HT-29 (cell line): Measurements from ENCODE around the gene UTP25. TPM values are rescaled to one million over a fixed set of nuclear protein-coding genes. Genes with fewer than 3 reads are reported as not detected.
A peak's percentile ranks its signal among the peaks of the same experiment; 100 is the strongest.
"Not testable (repeated sequence)": the region's sequence is repeated elsewhere in the genome, so short reads cannot be mapped to it uniquely, and the experiment has no call there.

Source experiments
- DNase-seq: peaks from one replicate; pipeline ENCODE4 v3.0.0-alpha.2; 2015; ENCODE audit warnings: low spot score
- total RNA-seq: library from RNA; depleted of rRNA; stranded (reverse); fragments of >200 nt; shearing (Covaris generic); gene quantifications from 2 replicates; pipeline ENCODE4 v1.2.3, GENCODE V29; 2014

The UTP25 gene
- total RNA-seq, 1 experiment from 2014 or later: 7.2 TPM

DNA sequence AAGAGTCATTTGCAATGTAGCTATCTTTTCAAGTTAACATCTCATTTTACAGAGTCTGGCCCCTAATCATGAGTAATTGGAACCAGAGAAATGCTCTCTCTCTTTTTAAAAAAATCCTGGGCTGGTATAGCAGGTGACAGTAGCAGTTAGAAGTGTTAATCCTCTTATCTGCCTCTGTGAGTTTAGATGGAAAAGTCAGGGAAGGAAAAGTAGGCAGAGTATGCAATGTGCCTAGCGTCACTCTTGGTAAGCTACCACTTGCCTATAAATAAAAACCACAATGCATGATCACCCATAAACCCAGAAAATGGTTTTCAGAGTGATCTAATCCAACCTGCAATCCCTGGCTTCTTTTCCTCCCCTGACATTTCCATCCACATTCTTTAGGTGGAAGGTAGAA, 43.2 kb downstream of the UTP25 start:
- no peak for DNase-seq

DNA sequence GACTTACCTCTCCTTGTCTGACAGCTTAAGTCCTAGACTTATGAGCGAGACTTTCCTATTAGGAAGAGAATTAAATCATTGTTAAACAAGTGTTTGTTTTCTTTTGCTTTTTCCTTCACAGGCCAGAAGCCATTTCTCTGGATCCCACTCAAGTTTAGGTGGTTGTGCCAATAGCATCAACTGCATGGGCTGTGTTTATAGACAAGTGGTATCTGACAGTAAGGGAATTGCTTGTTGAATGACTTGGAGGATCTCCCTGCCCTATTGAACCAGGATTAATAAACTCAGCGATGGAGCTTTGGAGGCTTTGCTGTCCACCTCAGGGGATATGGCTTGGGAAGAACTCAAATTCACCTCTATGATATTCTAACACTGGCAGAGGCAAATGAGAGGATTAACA, 43.7 kb downstream of the UTP25 start:
- no peak for DNase-seq

DNA sequence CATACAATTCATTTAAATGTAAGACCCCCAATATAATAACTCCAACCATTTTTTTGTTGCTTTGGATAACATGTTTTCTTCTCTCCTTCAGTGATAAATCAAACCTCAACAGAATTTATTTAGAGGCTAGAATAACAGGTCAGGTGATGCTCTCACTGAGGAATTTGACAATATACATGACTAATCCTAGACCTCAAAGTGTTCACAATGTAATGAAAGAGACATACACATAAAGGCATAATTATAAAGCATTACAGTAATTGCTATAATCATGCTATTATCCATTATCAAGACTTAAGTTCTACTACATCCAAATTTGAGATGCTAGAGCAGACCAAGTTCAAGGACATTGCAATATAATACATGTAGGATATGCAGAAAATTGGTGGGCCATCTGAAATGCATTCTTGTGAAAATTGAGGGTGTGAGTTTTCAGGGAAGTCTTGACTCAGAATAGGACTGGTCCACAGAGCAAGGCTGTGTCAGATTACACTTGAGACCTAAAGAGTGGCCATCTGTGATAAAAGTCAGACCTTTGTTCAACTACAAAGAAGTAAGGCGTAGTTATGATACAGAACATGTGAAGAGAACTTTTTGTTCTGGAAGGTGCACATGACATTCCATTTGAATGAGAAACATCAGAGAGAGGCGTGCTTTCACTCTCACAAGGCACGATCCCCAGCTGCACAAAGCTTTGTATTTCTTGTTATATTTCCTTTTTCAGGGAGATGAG, 45.5 kb downstream of the UTP25 start:
- no peak for DNase-seq

DNA sequence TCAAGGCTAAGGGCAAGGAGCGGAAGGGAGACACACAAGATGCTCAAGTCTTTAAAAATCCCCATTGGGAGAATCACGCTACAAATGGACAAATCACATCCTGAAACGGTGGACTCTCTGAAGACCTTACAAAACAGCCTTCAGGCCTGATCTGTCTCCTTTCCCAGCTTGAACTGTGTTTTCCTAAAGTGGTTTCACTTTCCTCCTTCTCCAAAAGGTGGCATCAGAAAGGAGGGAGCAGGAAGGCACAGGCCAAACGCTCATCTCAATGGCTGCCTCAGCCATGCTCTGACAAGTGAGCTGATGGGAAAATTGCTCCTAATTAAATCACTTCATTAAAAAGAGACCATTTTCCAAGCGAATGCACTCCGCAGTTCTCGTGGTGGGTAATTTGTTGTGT, 47.7 kb downstream of the UTP25 start:
- DNase-seq: peak; percentile 42

DNA sequence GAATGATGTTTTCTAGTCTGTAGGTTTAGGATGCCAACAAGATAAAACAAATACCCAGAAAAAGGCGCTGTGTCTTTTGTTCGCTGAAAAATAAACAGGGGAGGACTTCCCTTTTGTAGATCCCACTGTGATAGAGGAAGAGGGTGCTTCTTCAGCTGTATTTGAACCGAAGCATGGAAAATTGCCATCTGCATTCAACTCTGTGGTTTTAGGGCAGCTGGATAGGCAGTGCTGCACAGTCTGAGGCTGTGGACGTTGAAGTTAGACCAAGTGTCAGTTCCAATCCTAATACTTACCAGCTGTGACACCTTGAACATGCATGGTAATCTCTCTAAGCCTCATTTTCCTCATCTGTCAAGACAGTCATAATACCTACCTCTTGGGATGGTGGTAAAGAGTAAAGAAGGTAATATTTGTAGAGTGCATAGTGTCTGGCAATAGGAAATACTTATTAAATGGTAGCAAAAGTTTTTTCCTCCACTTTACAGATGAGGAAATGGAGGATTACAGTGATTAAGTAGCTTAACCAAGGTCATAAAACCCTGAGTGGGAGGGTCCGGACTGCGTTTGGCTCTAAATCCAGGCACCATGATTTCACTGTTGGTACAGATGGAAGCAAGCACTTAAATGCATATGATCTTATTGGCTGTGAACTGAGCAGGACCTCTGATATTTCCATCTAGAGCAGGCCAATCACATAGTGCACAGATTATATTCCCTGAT, 48.5 kb downstream of the UTP25 start:
- DNase-seq: no peak

DNA sequence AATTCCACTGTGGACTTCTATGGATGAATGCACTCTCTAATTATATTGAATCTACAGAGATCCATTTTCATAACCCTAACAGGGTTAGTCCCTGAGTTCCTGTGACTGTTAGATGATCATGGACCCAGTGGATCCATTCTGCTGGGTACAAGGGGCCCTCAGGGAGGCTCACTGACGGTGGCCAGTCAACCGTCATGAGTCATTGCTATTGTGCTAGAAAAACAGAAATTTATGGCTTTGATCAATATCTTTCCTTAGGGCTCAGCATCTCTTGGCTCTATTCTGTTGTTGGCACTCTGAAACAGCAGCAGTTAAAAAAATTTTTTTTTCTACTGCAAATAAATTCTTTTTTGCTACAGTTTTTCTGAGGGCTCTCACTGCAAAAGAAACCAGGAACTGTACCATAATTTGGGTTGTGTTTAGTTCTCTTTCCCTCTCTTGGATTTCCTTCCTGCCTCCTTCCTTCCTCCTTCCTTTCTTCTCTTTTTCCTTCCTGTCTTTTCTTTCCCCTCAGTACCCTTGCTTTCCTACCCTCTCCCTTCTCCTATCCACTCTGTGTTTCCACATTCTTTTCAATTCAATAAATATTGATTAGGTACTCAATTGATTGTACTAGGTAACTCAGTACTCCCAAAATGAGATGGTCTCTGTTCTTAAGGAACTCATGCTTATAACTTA, 49.5 kb downstream of the UTP25 start:
- DNase-seq: no peak

DNA sequence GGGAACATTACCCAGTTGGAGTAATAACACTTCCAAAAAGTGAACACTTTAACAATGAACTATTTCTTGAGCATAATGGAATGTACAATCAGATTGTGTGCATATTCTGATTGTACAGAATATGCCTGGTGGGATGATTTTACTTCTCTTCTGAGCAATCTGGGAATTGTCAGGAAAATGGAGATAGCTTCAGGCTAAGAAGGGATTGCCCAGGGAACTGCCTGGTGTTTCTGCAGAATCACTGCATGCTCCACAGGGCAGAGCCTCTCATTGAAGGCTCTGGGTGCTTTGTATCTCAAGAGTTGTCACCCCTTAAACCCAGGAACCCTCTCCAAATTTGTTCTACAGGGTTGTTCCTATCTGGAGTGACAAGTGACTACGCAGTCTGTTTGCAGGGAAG, 51.2 kb downstream of the UTP25 start:
- no peak for DNase-seq

DNA sequence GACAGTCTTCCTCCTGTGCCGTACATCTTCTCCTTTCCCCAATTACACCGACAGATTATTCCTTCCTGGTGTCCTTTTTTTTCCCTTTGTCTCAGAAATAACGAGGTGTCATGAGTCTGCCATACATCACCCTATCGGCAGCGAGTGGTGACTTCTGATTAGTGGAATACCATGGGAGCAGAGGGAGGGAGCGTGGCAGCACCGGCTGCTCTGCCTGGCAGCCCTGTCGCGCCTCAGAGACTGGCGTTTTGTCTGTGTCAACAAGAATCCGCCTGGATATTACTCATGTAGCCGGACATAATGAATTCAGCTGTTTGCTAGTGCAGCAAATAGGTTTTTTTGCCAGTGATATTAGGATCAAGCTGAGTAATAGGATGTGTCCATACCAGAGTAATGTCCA, 51.8 kb downstream of the UTP25 start:
- peak; percentile 19 for DNase-seq

DNA sequence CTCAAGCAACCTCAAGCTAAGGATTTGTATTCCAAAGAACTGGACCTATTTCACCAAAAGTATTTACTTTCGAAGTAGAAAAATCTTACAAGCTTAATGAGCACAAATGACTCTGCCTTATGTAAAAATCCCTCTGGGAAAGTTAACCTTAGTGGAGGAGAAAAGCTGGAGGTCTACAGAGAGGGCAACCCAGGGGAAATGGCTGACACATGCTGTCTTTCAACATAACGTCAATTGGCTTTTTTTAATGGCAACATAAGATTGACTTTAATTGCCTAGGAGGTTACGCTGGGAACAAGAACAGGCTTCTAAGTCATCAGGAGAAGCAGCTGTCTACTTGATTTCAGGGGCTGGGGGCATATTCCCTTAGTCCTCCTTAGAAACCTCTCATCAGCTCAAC, 52.3 kb downstream of the UTP25 start:
- no peak for DNase-seq

DNA sequence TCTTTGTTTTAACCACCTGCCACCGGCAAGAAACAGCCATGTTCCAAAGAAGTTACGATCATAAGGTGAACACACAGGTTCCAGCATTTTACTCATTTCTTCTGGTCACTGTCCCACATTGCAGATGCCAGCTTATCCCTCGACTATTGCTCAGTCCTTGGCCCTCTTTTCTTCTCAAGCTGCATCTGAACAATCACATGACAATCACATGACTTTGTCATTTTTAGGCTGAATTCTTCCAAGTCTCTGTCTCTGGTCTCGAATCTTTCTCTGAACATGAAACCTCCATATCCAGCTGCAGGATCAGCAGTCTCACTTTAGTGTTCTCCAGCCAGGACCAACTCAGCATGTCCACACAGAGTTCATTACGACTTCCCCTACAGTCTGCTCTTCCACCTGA, 53.8 kb downstream of the UTP25 start:
- no peak for DNase-seq

DNA sequence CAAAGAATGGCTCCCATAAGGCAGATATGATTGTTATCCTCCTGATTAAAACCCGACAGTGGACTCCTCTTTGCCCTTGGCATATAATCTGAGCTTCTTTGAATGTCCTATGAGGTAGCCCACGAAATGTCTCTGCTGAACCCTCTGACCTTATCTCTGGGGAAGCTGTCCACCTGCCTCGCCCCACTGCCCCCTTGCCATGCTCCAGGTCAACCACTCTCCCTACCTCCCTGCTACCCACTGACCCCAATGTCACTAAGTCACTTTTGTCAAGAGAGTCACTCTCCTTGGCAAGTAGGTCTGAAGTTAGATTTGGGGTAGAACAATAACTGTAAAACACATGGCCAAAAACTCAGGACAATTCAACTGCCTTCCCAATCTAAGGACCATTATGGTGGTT, 54.5 kb downstream of the UTP25 start:
- no peak for DNase-seq

DNA sequence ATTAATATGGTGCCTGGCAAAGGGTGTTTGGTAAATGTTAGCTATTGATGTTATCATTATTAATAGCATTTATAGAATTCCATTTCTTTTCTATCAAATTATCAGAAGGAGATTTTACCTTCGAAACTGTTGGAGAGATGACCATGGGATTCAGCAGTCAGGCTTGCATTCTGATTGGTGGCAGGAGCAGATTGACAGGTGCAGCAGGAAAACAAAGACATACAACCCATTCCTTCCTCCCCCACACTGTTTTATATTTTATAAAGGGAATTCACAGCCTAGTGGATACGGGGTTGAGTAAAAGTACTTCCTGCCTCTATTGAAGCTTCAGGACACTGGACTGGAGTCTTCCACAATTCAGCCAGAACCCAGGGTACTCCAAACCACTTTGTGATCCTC, 55.2 kb downstream of the UTP25 start:
- DNase-seq: no peak

DNA sequence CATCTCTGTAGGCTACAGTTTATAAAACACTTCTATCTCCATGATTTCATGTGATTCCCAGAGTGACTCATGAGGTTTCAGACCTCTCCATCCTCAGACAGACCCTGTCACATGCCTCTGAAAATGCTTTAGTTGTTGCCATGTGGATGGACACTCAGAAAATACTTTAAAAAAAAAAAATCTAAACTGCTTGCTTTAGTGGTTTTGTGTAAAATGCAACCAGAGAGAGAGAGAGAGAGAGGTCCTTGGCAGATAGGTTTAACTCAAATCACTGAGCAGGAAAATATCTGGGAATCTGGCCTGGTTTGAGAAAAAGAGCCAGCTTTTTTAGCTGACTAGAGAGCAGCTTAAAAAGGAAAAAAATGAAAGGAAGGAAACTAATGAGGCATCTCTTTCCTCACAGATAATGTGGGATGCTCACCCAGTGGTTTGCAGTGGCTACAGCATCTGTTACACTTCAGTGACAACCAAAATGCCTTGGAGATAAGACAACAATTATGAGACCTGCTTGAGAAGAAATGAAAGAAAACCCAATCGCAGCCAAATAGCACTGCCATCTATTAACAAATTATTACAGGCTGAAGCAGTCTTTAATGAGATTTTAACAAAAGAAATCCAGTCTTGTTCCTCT, 55.7 kb downstream of the UTP25 start:
- DNase-seq: no peak

DNA sequence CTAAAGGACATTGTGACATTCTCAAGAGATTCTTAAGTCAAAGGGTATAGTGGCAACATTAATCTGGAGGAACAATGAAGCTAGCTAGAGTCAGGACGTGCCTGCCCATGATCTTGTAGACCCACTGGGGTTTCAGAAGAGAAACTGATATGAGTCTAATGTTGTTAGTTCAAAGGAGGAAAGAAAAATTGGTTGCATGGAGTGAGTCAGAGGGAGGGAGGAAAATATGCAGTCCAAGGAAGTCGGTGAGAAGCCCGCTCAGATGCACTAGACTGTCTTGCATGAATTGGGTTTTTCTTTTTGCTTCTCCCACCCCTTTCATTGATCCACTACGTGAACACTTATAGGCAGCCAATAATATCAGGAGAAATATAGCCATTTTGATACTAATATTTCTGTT, 56.5 kb downstream of the UTP25 start:
- no peak for DNase-seq

DNA sequence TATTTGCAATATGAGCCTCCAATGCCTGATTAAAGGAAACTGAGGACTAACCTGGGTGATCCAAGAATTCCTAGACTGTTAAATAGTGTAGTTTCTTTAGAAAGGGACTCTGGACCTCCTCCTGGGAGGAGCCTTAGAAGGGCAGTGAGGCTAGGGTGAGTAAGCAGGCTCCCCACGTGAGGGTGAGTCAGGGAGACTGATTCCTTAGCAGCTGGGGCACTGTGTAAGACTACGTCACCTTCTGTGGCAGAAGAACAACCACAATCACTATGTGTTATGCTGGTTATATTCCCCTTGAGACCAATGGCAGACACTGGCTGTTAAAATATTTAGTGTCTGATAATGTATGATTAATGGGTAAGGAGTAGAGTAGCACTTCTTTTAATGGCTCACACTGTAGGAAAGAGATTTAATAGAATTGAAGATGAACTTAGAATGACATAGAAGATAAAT, 56.9 kb downstream of the UTP25 start:
- DNase-seq: peak; percentile 47

DNA sequence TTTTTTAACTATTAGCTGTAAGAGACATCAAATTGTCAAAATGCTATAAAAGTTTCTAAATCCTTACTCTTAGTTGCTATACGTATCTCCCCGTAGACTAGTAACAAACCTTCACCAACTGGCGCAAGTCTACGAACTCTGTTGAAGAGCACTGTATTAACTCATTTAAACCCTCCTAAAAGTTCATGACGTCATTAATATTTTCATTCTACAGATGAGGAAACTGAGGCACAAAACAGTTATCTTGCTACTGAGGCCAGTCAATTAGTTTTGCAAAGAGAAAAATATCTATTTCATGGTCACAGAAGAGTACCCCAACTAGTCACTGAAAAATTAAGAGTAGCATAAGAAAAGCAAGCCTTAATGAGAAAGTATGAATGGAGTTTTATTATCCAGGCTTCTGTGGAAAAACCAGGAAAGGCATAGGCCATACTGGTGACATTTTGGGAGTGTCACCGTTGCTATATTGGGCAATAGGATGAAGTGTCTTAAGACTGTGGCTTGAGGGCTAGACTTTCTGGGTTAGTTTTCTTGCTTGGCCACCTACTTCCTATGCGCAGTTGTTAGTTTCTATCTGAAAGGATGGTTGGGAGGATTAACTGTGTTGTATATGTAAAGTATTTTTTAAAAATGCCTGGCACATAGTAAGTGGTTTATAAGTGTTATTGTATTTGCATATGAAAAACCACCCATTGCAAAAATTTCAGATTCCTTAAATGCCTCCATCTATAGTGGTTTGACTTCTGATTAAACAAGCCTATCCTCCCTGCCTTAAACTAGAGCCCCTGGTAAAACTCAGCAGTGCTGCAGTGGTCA, 57.8 kb downstream of the UTP25 start:
- DNase-seq: no peak

DNA sequence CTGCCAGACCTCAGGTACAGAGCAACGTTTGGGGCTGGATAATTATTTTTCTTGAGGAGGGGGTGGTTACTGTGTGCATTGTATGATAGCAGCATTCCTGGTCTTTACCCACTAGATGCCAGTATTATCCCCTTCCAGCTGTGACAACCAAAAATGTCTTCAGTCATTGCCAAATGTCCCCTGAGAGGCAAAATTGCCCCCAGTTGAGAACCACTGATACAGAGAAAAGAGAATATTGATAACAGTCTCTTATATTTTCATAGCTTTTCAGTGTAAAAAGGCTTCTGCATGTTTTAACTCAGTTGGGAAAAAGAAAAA, 58.4 kb downstream of the UTP25 start:
- no peak for DNase-seq

DNA sequence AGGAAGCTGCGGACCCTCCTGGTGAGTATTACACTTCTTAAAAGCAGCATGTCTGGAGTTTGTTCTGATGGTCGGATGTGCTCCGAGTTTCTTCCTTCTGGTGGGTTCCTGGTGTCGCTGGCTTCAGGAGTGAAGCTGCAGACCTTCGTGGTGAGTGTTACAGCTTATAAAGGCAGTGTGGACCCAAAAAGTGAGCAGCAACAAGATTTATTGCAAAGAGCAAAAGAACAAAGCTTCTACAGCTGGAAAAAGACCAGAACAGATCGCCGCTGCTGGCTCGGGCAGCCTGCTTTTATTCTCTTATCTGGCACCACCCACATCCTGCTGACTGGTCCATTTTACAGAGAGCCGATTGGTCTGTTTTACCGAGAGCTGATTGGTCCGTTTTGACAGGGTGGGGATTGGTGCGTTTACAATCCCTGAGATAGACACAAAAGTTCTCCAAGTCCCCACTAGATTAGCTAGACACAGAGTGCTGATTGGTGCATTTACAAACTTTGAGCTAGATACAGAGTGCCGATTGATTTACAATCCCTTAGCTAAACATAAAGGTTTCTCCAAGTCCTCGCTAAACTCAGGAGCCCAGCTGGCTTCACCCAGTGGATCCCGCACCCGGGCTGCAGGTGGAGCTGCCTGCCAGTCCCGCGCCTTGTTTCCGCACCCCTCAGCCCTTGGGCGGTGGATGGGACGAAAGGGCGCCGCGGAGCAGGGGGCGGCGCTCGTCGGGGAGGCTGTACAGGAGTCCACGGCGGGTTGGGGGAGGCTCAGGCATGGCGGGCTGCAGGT, 60.7 kb downstream of the UTP25 start:
- not testable (repeated sequence) for DNase-seq

DNA sequence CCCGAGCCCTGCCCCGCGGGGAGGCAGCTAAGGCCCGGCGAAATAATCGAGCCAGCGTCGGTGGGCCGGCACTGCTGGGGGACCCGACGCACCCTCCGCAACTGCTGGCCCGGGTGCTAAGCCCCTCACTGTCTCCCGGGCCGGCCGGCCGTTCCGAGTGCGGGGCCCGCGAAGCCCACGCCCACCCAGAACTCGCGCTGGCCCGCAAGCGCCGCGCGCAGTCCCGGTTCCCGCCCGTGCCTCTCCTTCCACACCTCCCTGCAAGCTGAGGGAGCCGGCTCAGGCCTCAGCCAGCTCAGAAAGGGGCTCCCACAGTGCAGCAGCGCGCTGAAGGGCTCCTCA, 61.3 kb downstream of the UTP25 start:
- DNase-seq: no peak

DNA sequence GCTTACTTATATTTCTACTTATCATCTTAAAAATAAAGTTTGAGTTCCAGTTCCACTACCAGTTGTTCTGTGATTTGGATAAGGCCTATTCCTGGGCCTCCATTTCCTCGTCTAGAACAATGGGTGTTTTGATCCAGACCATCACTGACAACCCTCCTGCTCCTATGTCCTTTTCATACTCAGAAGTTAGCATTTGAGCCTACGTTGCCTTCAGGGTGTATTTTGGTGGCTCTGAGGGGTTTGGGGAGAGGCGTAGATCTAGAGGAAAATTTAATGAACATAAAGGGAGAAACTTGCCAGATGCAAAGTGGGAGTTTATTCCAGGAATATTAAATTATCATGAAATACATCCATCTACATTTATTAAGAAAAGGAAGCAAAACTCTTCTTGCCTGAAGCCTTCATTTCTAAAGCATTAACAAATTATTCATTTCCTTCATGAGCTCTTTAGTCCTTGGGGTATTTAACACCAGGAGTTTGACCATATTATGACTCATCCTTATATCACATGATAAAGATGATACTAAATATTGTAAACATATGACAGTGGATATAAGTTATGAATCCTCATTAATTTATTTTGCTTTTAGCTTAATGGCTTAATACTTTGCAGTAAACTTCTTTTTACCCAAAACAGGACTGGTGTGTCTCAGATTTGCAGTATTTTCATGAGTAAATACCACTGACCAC, 63.0 kb downstream of the UTP25 start:
- no peak for DNase-seq
